ENCODE data around the gene AQP12B.
"Not testable (repeated sequence)": the region's sequence is repeated elsewhere in the genome, so short reads cannot be mapped to it uniquely, and the experiment has no call there.

Gene AQP12B, protein sequence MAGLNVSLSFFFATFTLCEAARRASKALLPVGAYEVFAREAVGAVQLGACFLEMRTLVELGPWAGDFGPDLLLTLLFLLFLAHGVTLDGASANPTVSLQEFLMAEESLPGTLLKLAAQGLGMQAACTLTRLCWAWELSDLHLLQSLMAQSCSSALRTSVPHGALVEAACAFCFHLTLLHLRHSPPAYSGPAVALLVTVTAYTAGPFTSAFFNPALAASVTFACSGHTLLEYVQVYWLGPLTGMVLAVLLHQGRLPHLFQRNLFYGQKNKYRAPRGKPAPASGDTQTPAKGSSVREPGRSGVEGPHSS
- total RNA-seq: 0 reads per million in 2 donors

DNA sequence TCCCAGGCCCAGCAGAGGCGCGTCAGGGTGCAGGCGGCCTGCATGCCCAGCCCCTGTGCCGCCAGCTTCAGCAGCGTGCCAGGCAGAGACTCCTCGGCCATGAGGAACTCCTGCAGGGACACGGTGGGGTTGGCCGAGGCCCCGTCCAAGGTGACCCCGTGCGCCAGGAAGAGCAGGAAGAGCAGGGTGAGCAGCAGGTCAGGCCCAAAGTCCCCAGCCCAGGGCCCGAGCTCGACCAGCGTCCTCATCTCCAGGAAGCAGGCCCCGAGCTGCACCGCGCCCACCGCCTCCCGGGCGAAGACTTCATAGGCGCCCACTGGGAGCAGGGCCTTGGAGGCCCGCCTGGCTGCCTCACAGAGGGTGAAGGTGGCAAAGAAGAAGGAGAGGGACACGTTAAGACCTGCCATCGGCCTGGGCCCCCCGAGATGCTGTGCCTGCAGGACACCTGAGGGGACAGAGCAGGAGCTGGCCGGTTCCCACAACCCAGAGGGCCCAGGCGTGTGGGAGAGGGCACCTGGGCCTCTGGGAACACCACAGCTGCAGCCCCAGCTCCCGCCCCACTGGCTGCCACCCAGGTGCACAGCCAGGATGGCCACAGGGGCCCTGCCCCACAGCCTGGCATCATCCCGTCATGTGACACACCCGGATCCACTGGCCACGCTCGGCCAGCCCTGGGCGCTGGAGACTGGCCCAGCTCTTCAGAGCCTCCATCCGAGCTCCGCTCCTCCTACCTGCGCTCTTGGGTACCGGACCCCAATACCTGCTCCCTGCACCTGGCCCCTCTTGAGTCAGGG lies at the start of gene AQP12B:
Gene AQP12B, minus strand, starts transcription at position 455 of the 794 bp plus-strand sequence. Its CDS starts 48 bp downstream, at position 407.
- DNase-seq: not testable (repeated sequence)

DNA sequence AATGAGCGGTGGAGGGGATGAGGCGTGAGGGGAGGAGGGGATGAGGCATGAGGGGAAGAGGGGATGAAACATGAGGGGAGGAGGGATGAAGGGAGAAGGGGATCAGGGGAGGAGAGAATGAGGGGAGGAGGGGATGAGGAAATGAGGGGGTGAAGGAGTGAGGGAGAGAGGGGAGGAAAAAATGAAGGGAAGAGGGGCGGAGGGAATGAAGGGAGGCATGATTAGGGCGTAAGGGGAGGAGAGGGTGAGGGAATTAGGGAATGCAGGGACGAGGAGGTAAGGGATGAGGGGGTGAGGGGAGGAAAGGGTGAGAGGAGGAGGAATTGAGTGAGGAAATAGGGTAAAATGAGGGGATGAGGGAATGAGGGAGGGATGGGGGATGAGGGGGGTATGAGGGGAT lies 49.5 kb upstream of the AQP12B start:
- no peak for DNase-seq

DNA sequence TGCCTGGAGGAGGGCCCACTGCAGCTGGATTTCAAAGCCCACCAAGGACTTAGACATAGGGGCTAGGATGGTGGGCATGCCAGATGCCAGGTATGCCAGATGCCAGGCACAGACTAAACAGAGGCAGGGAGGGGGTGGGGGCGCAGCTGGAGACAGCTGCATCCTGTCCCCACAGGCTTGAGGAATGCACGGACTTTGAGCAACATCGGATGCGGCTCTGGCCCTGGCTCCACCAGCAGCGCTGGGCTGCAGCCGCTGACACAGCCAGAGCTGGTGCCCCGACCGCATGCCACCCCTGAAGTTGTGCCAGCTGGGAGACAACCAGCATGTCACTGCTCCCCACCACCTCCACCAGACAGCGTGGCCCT lies 48.5 kb upstream of the AQP12B start:
- no peak for DNase-seq

DNA sequence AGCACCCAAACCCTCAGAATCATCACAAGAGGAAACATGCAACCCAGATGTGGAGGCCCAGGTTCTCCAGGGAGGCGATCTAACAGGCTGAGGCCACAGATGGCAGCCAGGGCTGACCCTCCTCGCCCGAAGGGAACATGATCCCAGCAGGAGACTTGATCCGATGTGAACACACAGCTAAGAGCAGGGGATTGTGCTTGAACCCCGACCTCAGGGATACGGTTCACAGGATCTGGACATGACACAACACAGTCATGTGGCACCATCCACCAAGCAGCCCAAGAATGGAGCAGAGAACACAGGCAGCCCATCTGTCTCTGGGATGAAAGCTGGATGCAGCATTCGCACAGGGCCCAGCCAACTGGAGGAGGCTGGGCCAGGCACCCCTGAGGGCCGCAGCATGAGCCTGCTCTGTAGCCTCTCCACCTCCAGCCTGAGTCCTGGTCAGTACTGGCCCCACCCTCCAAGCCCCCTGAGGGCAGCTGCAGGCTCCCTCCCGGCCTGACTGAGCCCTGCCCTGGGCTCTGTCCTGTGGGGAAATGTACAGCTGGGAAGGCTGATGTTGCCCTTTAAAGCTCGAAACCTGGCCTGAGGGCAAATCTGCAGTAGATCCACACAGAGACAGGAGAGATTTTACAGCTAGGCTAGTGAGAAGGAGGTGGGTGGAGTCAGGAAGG lies 48.0 kb upstream of the AQP12B start:
- no peak for DNase-seq

DNA sequence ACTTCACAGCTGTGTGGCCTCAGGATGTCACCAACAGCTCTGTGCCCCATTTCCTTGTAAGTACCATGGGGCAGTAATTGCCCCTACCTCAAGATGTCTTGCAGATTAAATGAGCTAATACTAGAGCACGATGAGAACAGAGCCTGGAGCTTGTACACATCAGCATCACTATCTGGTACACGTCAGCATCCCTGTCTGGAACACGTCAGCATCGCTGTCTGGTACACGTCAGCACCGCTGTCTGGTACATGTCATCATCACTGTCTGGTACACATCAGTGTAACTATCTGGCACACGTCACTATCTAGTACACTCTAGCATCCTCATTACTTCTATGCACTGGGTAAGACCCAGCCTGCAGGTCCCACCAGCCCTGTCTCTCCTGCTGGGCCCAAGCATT lies 46.1 kb upstream of the AQP12B start:
- DNase-seq: no peak

DNA sequence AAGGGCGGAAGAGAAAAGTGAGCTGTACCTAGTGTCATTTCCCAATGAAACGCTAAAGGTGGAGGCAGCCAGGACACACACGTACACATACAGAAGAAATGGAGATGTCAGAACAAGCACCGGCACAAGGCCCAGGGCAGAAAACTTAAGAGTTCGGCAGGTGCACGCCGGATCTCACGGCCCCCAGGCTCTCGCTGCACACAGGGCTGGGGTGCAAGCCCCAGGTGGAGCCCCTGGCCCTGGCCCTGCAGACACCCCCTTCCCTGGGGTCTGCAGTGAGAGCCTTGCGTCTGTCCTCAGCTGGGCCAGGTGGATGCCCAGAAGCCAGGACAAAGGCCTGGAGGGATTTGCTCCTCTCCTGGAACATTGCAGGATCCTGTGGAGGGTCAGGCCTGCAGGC lies 45.7 kb upstream of the AQP12B start:
- DNase-seq: no peak

DNA sequence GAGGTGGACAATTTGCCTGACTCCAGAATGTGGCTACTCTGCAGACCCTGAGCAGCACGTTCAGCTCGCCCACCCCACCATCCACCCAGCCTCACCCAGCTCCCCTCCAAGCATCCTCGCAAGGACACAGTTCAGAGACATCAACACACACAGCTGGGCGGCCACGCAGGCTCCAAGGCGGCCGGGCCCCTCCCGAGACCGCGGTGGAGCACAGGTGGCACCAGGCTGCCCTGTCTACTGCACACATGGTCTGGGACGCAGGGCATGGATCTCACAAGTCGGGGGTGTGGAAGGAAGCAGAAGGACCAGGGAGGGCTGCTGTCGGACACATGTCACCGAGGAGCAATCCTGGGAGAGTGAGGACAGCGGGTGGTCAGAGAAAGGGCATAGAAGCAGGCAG lies 45.2 kb upstream of the AQP12B start:
- DNase-seq: no peak

DNA sequence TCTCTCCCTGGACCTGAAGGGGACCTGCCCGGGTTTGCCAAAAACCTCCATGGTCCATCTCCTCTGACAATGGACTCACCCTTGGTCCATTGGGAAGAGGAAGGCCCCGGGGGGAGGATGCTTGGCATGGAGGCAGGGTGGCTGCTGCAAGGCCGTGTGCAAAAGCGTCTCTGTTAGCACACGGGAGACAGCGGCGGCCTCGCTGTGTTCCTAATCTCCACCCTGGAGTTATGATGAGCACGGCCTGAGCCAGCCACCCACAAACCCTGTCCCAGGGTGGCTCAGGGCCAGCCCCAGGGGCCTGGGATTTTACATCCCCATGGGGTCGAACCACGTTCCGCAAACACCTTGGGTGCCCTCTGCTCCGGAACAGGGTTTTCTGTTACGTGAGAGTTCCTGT lies 44.8 kb upstream of the AQP12B start:
- DNase-seq: no peak

DNA sequence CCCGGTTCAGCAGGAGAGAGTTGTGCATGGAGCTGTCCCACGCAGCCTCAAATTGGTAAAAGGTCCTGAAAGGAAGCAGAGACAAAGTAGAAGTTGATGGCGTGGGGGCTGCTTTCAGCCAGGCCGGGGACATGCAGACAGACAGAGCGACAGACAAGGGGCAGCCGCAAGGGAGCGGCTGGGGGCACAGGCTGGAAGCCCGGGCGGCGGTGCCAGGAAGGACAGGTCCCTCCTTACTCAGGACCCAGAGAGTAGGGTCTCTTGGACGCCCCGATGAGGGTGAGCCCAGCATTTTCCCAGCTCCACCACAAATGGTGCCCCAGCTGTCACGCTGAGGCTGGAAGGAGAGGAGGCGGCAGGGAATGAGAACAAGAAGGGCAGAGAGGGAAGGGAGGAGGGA lies 44.2 kb upstream of the AQP12B start:
- DNase-seq: no peak

DNA sequence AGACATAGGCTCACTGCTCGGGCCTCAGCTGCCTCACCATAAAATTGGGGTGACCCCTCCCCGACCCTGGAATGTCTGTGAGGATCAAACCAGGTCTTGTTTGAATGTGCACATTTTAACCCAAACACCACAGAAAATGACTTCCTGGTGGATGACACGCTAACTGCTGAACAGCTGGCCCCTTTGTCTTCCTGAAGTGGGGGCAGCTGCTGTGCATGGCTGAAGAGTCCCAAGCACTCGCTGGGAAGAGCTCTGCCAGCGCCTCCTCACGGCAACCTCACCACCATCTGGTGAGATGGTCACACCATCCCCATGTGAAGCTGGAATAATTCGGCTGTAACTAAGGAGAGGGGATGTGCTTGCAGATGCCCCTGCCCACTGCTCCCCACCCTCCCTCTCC lies 43.0 kb upstream of the AQP12B start:
- no peak for DNase-seq

DNA sequence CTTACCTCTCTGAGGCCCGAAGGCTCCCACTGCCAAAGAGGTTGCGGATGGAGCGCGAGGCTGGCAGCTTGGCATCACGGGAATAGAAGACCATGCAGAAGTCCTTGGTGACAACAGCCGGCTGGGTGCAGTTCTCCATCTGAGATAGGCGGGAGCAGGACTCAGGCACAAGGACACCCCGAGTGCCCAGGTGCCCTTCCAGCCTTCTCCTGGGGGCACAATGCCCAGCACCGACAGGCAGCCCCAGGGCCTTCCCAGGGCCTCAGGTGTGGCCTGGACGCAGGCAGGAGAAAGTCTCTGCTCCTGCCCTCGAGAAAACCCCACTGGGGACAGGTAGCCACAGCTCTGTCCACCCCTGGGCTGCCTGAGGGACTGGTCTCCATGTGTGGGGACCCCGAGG lies 42.6 kb upstream of the AQP12B start:
- no peak for DNase-seq

DNA sequence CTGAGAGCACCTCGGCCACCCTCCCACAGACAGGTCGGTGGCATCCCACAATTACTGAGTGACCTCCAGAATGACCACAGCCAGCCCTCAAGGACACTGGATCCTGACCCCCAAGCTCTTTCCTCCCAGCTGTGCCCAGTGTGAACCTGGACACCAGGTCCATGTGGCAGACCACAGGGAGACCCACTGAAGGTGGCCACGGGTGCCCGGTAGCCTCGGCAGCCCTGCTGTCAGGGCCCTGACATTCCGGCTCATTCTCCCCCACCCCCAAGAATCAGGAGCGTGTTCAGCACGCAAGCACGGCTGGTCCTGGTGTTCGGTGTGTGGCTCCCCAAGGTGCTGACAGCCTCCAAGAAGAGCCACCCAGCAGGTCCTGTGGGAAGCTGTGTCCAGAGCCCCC lies 41.7 kb upstream of the AQP12B start:
- no peak for DNase-seq

DNA sequence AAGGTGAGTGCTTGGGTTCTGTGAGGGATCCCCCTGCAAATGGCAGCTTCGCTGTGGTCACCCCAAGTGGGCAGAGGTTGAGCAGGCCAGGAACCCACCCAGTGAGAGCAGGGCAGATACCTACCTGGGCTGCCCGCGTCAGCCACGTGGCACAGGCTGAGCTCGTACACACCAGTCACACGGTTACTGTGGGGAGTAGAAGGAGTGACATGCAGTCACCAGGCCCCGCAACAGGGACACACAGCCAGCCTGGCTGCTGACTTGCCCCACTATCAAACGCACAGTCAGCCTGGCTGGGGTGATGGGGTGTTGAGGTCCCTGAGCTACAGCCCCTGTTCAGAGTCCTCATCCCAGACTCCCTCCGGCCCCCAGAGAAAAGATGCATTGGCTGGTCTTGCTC lies 41.2 kb upstream of the AQP12B start:
- no peak for DNase-seq

DNA sequence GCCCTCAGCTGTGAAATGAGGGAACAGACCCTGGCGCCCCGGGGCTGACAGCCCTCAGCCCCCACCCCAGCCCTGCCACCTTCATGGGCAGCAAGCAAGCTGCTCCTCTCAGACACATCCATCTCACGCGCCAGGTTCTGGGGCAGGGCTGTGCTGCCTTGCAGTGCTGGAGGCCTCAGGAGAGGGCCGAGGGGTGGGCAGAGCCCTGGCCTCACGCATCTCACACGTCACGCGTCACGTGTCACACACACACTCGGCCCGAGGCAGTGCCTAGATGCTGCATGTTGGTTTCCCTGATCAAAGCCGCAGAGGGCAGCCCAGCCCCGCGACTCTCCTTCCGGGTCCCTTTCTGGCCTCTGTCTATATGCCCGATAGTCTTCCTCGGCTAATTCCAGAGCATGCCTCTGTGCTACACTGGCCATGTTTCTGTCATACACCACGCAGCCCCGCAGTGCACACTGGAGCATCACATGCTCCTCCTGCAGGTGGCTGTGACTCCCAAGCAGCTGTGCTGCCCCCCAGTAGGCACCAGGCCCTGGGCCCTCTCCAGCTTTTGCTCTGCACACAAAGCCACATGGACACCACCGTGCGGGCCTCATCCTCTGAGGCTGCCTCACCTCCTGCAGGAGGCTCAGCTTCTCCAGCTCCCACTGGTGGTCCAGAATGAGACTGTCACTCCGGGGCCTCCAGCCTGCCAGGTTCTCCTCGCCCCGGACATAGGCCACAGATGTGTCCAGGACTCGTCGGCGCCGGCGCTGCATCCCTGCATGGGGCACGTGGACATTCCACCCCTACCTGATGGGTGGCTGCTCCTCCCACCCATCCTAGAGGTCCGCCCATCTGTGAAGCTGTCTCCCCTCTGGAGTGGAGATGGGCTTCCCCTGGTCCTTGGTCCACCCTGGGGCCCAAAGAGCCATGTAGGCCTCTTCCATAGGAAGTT lies 40.4 kb upstream of the AQP12B start:
- no peak for DNase-seq

DNA sequence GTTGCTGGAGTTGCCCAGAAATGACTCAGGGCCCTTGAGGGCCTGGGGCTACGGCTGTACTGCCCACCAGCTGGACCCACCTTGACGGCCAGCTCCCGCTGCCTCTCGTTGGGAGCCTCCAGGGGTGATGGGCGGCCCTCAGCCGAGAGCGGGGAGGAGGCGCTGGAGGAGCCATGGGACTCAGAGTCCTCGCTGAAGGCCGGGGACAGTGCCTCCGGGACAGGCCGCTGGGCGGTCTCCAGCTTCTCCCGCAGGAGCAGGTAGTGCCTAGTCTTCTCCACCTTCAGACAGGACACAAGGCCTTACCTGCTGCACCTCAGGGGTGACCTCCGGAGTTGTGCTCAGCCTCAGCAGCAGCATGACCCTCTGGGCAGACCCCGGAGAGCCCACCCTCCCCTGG lies 39.7 kb upstream of the AQP12B start:
- DNase-seq: no peak

DNA sequence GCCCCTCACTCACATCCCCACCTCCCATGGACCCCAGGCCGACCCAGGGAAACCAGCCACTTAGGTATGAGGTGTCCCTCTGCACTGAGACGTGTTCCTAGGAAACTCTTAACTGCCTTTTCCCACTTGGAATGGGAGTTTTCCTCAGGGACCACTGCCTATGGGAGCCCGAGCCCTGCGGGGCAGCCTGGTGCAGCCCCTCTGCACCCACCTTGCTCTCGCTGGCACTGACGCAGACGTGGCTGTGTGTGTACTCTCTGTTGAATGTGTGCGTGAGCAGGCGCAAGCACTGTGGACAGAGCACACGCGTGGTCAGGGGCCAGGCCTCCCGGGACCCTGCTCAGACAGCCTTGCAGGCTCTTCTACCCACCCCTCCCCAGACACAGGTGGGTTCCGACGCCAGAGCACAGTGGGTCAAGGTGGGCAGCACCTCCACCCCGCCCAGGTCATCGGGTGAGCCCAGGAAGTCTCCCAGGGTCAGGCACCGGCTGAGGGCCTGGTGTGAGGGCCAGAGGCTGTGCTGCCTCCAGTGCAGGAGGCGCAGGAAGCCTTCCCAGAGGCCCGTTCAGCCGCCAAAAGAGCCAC lies 39.0 kb upstream of the AQP12B start:
- DNase-seq: no peak

DNA sequence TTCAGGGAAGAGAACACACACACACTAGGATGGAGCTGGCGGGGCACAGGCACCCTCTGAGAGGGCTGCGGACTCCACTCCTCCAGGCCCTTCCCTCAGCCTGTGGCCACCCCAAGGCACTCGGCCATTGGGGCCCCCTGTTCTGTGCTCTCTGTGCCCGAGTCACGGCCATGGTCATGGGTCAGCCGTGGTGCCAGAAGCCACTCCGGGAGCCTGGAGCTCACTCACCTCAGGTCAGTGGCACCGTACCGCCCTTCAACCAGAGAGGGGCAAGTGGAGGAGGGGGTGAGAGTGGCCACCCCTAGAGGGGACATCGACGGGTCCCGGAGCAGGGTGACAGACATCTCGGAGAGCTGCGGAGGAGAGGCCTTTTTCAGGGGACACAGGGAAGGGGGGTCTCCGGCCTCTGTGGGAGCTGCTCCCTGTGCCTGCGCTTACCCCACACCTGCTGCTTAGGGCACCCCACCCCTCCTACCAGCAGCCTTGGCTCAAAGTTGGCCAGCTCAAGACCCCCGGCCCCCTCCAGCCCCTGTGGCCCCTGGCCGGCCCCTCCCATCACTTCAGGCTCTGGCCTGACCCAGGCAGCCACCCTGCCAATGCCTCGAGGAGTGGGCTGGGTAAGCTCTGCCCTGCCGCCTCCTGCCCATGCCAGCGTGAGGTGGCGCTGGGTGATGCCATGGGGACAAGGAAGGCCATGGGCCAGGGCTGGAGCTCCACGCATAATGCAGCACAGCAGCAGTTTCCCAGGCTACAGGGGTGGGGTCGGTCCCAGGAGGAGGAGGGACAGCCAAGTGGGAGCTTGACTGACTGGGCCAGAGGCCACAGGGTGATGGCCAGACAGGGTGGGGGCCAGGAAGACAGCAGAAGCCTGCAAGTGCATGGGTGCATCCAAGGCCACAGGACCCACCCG lies 38.3 kb upstream of the AQP12B start:
- DNase-seq: no peak

DNA sequence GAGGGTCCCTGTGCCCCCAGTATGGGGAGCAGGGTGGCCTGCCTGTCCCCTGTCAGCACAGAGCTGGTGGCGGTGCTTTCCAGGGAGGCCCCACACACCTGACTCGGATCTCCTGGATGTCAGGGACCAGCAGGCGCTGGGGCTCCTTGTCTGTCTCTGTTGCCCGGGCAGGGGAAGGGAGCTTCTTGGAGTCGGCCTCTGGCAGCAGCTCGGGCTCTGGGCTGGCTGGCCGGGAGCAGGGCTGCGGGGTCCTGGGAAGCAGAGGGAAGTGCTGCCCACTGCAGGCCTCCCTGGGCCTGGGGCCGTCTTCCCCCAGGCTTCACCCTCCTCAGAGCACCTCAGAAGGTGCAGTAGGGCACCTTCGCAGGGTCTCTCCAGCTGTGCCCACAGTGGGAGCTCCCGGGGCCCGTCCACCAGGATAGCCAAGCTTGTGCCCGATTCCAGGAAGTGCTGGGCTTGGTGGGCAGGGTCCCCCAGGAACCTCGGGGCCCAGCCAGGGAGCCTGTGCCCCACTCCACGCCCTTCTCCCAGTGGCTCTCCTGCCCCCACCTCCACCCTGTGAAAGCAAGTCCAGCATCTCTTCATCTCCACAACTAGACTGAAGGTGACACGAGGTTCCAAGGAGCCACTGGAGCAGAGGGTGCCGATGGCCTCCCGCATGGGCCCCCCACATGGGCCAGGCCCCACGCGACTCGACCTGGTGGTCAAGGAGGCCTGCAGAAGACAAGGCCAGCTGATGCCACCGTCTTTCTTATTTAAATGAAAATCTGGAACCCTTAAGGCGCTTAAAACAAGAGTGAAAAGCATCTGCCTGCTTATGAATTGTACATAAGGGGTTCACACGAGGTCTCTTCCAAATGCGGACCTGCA lies 37.2 kb upstream of the AQP12B start:
- no peak for DNase-seq

DNA sequence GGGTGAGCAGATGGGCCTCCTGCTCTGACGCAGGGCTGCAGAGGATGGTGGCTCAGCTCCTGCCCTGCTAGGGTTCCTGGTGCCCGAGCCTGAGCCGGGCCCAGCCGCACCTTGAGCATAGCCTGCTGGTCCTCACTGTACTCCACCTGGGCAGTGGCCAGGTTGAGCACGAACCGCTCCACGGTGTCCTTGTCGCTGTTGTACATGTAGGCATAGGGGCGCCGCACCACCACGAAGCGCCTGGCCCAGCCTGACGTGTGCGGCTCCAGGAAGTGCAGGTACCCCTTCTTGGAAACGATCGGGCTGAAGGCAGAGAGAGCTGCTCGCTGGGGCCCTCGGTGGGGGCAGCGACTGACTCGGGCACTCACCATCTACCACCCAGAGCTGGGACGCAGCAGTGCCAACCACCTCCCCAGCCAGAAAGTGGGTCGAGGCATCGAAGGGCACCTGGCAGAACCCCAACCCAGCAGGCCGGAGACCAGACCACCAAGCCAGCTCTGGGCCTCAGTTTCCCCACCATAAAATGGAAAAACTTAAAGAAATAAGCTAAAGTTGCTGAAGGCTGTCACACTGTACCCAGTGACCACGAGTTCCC lies 36.3 kb upstream of the AQP12B start:
- no peak for DNase-seq
